Subcutaneous abdominal adipose tissue (tissue), 5 donors: ENCODE measurements around the gene CEP120.
"Not testable (repeated sequence)": the region's sequence is repeated elsewhere in the genome, so short reads cannot be mapped to it uniquely, and the experiment has no call there.

ENCODE experiments used
- H3K27ac ChIP-seq: one replicate; pipeline ENCODE4 v1.7.0; 2013; ENCODE audit warnings: low read depth, mild to moderate bottlenecking, inconsistent platforms, low read length, moderate library complexity
- H3K27me3 ChIP-seq, 5 donors: one replicate each; pipeline ENCODE4 v1.7.0; 2013; ENCODE audit warnings: low read length in 5 of 5, inconsistent platforms in 1 of 5; ENCODE audit not compliant: control insufficient read depth in 5 of 5, insufficient read depth in 4 of 5
- H3K36me3 ChIP-seq, 5 donors: one replicate each; pipeline ENCODE4 v1.7.0; 2013; ENCODE audit warnings: low read length in 5 of 5; ENCODE audit not compliant: control insufficient read depth in 5 of 5, insufficient read depth in 5 of 5
- H3K4me1 ChIP-seq, 5 donors: one replicate each; pipeline ENCODE4 v1.7.0; 2013; ENCODE audit warnings: low read length in 5 of 5, mild to moderate bottlenecking in 3 of 5, moderate library complexity in 1 of 5; ENCODE audit not compliant: control insufficient read depth in 5 of 5, insufficient read depth in 5 of 5
- H3K4me3 ChIP-seq, 5 donors: one replicate each; pipeline ENCODE4 v1.7.0; 2013; ENCODE audit warnings: low read length in 5 of 5, low read depth in 1 of 5
- H3K9ac ChIP-seq, 5 donors: one replicate each; pipeline ENCODE4 v1.7.0; 2013; ENCODE audit warnings: low read length in 5 of 5, mild to moderate bottlenecking in 4 of 5, moderate library complexity in 3 of 5
- H3K9me3 ChIP-seq, 5 donors: one replicate each; pipeline ENCODE4 v1.7.0; 2013; ENCODE audit warnings: low read length in 5 of 5; ENCODE audit not compliant: control insufficient read depth in 5 of 5
- donor health status: healthy.
- donor health status: healthy.
- donor health status: healthy.
- donor health status: healthy.
- donor health status: healthy.

Gene CEP120

DNA sequence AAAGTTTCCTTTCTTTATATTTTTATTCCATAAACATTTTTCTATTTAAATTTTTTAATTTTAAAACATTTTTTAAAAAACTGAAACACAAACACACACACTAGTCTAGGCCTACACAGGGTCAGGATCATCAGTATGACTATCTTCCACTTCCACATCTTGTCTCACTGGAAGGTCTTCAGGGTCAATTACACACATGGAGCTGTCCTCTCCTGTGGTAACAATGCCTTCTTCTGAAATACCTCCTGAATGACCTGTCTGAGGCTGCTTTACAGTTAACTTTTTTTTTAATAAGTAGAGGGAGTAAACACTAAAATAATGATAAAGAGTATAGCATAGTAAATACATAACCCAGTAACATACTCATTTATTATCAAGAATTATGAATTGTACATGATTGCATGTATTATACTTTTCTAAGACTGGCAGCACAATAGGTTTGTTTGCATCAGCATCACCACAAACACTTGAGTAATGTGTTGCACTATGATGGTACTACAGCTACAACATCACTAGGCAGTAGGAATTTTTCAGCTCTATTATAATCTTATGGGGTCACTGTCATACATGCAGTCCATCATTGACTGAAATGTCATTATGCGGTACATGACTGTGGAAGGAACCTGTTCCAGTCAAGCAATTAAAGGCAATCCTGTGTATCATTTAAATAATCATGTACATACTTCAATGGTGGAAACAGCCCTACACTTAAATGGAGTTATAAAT, 17.4 kb upstream of the CEP120 start:
- Histone ChIP-seq H3K4me3 (no peak overlapping the region), H3K27me3 (no peaks in the 10 kb centered on the region), H3K4me1 (no peaks in the 10 kb centered on the region), H3K9ac (no peak overlapping the region), H3K36me3 (no peaks in the 10 kb centered on the region), H3K27ac (no peak overlapping the region), H3K9me3 (no peaks in the 10 kb centered on the region)

DNA sequence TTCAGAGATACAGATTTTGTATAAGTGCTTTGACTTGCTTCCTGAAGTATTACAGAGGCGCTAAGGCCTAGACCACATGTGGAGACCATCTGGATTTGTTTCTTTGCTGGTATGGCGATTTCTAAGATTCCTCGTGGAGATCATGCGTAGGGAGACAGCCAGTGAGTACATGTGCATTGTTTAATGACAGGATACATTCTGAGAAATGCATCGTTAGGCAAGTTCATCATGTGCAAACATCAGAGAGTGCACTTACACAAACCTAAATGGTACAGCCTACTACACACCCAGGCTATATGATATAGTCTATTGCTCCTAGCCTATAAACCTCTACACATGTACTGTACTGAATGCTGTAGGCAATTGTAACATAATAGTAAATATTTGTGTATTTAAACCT, 16.5 kb upstream of the CEP120 start:
- Histone ChIP-seq H3K27me3 (no peaks in the 10 kb centered on the region), H3K9me3 (no peaks in the 10 kb centered on the region), H3K9ac (no peak overlapping the region), H3K4me3 (no peak overlapping the region), H3K4me1 (no peaks in the 10 kb centered on the region), H3K36me3 (no peaks in the 10 kb centered on the region), H3K27ac (no peak overlapping the region)

DNA sequence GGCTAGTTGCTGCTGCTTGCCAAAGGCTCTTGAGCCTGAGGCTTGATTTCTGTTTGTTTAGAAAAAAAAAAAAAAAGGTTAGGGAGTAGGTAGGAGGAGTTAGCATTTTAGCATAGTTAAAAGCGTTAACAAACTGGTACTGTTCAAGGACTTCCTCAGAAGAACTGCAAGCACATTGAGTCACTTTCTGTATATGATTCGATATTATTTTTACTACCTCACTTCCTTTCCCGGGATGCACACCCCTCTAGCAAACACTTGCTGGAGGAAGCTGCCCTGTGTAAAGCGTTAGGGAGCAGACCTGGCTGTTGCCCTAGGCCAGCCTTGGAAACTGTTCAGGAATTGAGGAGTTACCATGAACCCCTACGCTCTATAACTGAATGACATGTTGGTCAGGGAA, 15.7 kb upstream of the CEP120 start:
- no peaks in the 10 kb centered on the region for H3K27me3 ChIP-seq
- H3K9ac ChIP-seq: no peak overlapping the region
- H3K27ac ChIP-seq: no peak overlapping the region
- no peaks in the 10 kb centered on the region for H3K9me3 ChIP-seq
- no peaks in the 10 kb centered on the region for H3K36me3 ChIP-seq
- H3K4me3 ChIP-seq: no peak overlapping the region
- H3K4me1 ChIP-seq: no peaks in the 10 kb centered on the region

DNA sequence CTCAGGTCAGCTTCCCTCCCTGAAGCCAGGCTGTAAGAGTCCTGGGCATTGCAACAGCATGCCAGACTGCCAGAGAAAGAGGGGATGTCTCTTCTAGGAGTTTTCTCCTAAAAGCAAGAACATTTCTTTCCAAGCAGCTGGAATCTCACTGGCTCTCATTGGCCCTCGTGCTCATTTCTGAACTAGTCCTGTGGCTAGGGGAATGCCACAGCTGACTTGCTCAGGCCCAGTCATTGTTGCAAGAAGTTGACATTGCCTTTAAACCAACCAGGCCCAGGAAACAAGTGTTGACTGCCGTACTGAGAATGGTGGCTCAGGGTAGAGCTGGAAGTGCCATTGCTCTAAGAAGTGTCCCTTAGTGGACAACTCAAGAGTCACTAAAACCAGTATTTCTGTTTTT, 15.0 kb upstream of the CEP120 start:
- Histone ChIP-seq H3K27me3 (no peaks in the 10 kb centered on the region), H3K4me3 (no peak overlapping the region), H3K27ac (no peak overlapping the region), H3K36me3 (no peaks in the 10 kb centered on the region), H3K4me1 (no peaks in the 10 kb centered on the region), H3K9me3 (no peaks in the 10 kb centered on the region), H3K9ac (no peak overlapping the region)

DNA sequence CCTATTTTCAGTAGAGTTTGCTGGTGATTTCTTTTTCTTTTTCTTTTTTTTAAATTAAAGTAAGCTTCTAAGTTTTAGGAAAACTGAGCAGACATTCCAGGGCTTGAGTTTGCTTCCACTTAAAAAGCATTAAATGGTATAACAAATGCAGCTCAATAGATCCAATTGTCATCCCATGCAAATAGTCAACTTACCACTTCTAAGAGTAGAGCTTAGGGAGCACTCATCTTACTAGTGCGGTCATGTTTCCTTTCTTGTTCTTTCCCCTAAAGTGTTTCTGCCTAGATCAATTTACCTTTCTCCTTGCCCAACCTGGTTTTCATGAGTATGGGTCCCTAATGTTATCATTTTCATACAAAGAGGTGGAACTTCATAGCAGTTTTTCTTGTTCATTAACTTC, 13.0 kb upstream of the CEP120 start:
- H3K4me1 ChIP-seq: no peaks in the 10 kb centered on the region
- H3K4me3 ChIP-seq: no peak overlapping the region
- H3K9me3 ChIP-seq: no peaks in the 10 kb centered on the region
- H3K27ac ChIP-seq: no peak overlapping the region
- no peaks in the 10 kb centered on the region for H3K36me3 ChIP-seq
- no peak overlapping the region for H3K9ac ChIP-seq
- H3K27me3 ChIP-seq: no peaks in the 10 kb centered on the region

DNA sequence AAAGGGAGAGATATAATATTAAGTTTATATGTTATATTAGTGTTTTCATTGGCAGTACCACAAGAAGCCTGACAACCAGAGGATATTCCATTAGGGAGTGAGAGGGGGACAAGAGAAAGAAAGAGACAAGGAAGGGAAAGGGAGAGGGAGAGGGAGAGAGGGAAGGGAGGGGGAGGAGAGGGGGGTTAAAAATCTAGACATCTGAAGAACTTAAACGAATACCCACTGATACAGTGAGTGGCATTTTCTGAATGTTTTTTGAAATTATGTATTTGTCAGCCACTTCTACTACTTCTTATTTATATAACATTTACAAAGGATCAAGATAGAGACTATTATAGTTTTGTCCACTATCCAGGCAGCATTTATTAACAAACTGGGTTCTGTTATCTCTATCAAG, 11.6 kb upstream of the CEP120 start:
- no peaks in the 10 kb centered on the region for H3K36me3 ChIP-seq
- H3K4me3 ChIP-seq: no peak overlapping the region
- peaks cover 0 to 5% (median 4%) of the 10 kb centered on the region in 5 donors for H3K4me1 ChIP-seq
- no peak overlapping the region for H3K27ac ChIP-seq
- no peaks in the 10 kb centered on the region for H3K27me3 ChIP-seq
- no peak overlapping the region for H3K9ac ChIP-seq
- no peaks in the 10 kb centered on the region for H3K9me3 ChIP-seq

DNA sequence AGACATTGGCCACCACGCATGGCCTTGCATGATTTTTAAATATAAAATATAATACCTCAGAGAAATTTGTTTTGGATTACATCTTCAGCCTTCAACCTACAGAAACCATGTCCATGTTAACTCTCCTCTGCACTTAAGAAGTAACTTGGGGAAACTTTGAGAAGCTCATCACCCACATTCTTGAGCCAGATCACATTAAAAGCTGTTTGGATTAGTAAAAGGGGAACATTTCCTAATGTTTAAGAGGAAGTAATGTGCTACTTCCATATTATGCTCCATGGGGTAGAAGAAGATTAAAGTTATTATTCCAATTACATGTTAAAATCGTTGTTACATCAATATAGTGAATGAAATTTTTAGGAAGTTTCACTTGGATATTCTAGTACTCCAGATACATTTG, 10.4 kb upstream of the CEP120 start:
- no peak overlapping the region for H3K4me3 ChIP-seq
- H3K27ac ChIP-seq: no peak overlapping the region
- H3K27me3 ChIP-seq: no peaks in the 10 kb centered on the region
- H3K9me3 ChIP-seq: no peaks in the 10 kb centered on the region
- H3K4me1 ChIP-seq: peaks cover 0 to 17% (median 12%) of the 10 kb centered on the region in 5 donors
- H3K36me3 ChIP-seq: no peaks in the 10 kb centered on the region
- no peak overlapping the region for H3K9ac ChIP-seq

DNA sequence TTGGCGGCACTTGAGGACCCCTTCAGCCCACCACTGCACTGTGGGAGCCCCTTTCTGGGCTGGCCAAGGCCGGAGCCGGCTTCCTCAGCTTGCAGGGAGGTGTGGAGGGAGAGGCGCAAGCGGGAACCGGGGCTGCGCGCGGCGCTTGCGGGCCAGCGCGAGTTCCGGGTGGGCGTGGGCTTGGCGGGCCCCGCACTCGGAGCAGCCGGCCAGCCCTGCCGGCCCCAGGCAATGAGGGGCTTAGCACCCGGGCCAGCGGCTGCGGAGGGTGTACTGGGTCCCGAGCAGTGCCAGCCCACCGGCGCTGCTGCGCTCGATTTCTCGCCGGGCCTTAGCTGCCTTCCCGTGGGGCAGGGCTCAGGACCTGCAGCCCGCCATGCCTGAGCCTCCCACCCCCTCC, 7.2 kb upstream of the CEP120 start:
- not testable (repeated sequence) for H3K36me3 ChIP-seq, H3K27ac ChIP-seq, H3K9ac ChIP-seq, H3K27me3 ChIP-seq, H3K9me3 ChIP-seq
- Histone ChIP-seq H3K4me1 (peaks cover 0 to 22% (median 12%) of the 10 kb centered on the region in 5 donors), H3K4me3 (peak overlapping the region in 1 of 5 donors; percentile 19)

DNA sequence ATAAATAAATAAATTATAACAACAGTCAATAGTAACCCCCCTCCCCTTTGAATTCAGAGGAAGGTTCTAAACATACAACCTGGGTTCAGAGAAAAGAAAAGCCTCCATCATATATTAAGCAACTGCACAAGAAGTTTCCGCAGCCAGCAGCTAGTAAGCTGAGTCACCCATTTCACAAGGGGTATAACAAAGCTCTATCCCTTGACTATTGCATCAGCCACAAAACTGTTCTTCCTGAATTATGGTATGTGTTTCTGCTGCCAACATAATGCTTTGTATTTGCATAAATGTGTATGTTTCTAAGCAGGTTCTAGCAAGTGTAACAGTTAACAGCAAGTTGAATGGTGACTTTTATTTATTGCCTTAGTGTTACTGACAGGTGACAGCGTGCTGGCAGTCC, 6.8 kb upstream of the CEP120 start:
- Histone ChIP-seq H3K9ac (no peak overlapping the region), H3K4me3 (peak overlapping the region in 1 of 5 donors; percentile 19), H3K36me3 (no peaks in the 10 kb centered on the region), H3K27ac (peak overlapping the region; percentile 38), H3K4me1 (peaks cover 0 to 22% (median 12%) of the 10 kb centered on the region in 5 donors), H3K27me3 (no peaks in the 10 kb centered on the region), H3K9me3 (no peaks in the 10 kb centered on the region)

DNA sequence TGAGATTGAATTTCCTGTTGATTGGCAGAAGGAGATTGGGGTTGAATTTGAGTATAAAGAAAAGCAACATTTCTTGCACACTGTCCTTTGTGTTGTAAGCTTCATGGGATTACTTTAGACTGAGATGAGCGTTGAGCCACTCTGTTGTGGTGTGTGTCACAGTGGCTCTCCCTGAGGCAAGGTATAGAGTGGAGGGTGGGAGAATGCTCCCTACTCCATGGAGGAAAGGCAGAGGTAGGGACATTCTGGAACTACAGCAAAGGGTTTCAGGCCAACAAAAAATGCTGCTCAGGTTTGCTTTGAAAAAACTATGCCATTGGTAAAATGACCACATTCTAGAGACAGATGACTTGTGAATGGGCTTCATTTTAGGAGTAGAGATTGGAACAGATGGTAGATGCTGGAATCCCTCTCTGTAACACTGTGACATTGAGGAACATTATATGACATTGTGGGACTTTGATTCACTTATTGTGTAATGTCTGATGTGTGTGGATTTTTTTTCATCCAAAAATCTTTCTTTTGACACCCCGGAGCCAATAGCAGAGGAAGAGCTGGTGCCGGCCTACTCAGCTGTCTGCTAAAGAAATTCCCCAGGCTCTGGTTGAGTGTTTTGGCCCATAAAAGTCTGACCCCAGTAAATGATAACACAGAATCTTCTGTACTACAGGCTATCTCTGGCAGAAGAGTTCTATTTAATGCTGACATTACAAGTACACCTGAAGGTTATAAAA, 6.2 kb upstream of the CEP120 start:
- H3K9ac ChIP-seq: no peak overlapping the region
- peak overlapping the region; percentile 38 for H3K27ac ChIP-seq
- peaks cover 0 to 22% (median 12%) of the 10 kb centered on the region in 5 donors for H3K4me1 ChIP-seq
- no peak overlapping the region for H3K4me3 ChIP-seq
- H3K27me3 ChIP-seq: no peaks in the 10 kb centered on the region
- no peaks in the 10 kb centered on the region for H3K36me3 ChIP-seq
- H3K9me3 ChIP-seq: no peaks in the 10 kb centered on the region
